ENCODE results near the gene PANK4.

PANK4 gene

GRCh38 chr1:2508751-2509150 lies 17.6 kb downstream of the PANK4 start:
- DNase-seq: no peak

- DNase-seq: no peak
Measured at GRCh38 chr1:2508180-2508579, 18.2 kb downstream of the PANK4 start.

DNA sequence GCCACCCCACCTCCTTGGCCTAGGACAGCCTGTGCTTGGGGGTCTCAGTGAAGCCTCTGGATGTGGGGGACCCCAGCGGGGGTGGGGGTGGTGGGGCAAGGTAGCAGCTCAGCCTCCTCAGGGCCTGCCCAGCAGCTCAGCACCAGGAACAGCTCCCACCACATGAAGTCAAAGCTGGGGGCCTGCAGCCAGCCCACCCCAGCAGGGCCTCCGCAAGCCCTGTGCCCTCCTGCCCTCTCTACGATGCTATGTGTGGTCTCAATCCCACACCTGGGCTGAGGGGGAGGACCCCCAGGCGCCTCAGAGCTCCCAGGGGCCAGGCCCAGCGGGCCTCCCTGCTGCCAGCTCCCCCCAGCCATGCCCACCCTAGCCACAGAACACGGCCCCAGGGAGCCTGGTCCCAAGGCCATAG lies 18.6 kb downstream of the PANK4 start:
- no peak for DNase-seq

GRCh38 chr1:2506901-2507565 lies 19.4 kb downstream of the PANK4 start:
- no peak for DNase-seq

DNA sequence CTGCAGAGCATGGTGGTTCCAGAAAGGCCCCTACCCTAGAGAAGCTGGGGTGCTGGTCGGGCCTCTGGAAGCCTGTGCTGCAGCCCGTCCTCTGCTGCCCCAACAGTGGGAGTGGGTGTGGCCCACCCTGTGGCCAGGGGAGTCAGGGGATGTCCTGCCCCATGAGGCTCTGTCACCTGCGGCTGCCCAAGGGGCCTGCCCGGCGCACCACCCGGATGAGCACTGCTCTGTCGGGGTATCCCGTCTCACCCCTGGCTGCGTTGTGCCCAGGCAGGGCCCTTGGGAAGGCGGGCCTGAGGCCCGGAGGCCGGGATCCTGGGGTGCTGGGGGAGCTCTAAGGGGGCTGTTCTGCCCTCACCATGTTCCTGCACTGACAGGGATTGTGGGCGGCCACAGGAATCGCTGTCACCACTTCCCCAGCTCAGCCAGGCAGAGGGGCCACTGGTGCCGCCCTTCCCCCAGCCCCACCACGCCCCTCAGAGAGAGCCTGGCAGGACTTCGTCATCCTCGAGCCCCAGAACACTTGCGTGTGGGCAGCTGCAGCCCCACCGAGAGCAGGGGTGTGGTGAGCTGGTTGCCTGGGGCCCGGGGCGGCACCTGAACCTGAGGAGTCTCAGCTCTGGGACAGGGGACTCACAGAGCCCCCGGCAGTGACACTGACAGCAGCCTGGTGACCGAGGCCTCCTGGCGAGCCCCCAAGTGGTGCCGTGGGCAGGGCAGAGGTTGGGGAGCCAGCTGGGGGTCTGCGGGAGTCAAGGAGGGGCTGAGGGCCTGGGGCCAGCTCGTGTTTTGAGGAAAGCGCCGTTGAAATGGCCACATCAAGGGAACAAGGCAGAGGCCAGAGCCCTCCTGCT lies 20.2 kb downstream of the PANK4 start:
- no peak for DNase-seq

DNA sequence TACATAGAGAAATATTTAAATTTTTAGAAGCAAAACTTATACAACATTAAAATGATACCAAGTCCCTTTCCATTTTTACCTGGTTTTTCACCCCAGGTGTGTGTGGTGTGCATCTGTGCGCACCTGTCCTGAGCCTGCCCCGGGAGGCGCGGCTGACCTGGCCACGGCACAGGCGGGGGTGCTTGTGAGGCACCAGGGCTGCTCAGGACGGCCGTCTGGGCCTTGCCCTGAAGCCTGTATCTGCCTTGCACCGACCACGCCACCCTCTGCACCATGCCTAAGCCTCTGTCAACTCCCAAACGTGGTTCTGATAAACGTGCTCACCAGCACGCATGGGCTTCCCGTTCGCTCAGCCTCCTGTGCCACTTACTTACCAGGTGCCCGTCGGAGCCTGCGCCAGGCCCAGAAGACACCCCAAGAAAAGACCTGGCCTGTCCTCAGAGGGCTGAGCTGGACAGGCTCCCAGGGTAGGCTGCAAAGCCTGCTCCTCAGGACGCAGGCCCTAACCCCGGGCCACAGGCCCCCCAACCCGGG lies 20.9 kb downstream of the PANK4 start:
- DNase-seq: no peak

DNA sequence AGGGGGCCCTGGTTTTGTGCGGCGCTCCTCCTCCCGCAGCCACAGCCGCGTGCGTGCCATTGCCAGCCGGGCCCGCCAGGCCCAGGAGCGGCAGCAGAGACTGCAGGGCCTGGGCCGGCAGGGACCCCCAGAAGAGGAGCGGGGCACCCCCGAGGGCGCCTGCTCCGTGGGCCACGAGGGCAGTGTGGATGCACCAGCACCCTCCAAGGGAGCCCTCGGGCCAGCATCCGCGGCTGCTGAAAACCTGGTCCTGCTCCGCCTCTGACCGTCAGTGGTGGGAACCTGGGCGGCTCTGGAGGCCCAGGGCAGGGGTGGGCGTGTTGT lies 21.5 kb downstream of the PANK4 start:
- DNase-seq: no peak

DNA sequence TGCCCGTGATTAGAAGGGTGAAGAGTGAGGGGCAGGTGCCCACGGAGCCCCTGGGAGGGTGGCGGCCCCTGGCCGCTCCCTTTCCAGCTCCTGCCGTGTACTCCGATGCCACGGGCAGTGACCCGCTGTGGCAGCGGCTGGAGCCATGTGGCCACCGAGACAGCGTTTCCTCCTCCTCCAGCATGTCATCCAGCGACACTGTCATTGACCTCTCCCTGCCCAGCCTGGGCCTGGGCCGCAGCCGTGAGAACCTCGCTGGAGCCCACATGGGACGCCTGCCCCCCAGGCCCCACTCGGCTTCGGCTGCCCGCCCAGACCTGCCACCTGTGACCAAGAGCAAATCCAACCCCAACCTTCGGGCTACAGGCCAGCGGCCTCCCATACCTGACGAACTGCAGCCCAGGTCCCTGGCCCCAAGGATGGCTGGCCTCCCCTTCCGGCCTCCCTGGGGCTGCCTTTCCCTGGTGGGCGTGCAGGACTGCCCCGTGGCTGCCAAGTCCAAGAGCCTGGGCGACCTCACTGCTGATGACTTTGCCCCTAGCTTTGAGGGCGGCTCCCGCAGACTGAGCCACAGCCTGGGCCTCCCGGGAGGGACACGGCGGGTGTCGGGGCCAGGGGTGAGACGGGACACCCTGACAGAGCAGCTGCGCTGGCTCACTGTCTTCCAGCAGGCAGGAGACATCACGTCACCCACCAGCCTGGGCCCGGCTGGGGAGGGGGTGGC lies 22.0 kb downstream of the PANK4 start:
- DNase-seq: no peak

DNA sequence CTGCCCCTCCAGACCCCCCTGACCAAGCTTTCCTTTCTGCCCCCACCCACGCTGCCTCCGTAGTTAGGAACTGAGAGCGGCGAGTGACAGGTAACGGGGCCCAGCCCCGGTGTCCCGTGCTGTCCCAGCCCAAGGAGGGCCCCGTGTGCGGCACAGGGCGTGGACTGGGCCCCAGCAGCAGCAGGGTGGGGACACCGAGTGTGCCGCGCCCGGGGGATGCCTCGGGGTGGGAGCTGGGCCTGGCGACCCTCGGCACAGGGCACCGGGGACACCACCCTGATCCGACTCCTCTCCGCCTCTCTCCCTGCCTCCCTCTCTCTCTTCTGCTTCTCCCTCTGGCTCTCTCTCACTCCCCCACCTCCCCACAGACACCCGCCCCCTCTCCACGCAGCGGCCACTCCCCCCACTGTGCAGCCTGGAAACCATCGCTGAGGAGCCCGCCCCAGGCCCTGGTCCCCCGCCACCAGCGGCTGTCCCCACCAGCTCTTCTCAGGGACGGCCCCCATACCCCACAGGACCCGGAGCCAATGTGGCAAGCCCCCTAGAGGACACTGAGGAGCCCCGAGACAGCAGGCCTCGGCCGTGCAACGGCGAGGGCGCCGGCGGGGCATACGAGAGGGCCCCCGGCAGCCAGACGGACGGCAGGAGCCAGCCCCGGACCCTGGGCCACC lies 22.7 kb downstream of the PANK4 start:
- DNase-seq: no peak

DNA sequence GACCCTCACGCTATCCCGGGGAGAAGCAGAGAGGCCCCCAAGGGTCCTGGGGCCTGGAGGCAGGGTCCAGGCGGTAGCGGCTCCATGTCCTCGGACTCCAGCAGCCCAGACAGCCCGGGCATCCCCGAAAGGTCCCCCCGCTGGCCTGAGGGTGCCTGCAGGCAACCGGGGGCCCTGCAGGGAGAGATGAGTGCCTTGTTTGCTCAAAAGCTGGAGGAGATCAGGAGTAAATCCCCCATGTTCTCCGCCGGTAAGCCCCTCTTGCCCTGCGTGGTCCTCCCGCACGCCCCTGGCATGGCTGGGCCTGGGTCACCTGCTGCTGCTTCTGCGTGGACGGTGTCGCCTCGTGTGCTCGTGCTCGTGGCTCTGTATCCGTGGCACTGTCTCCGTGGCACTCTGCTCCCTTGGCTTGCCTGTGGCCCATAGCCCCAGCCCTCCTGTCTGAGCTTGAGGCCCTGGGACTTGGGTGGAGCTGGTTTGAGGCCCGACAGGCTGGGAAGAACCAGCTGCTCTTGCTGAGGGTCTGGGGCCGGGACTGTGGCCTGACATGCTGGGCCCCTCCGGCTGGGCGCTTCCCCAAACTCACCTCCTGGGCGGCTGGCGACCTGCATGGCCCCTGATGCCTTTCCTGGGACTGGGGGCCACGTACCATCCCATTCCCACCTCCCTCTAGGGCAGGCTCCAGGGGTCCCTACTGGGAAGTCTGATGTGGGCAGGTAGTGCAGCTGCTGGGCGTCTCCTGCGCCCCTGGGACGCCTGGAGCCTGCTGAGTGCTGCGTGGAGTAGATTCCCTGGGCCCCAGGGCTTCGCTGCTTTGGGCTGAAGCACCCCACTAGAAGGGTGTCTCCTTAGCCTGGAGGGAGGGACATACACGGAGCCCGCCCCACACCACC lies 23.5 kb downstream of the PANK4 start:
- DNase-seq: no peak

DNA sequence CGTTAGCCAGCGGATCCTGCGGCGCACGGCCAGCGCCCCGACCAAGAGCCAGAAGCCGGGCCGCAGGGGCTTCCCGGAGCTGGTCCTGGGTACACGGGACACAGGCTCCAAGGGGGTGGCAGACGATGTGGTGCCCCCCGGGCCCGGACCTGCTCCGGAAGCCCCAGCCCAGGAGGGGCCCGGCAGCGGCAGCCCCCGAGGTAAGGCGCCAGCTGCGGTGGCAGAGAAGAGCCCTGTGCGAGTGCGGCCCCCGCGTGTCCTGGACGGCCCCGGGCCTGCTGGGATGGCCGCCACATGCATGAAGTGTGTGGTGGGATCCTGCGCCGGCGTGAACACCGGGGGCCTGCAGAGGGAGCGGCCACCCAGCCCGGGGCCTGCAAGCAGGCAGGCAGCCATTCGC lies 24.2 kb downstream of the PANK4 start:
- no peak for DNase-seq

GRCh38 chr1:2501820-2502119 lies 24.6 kb downstream of the PANK4 start:
- DNase-seq: no peak

GRCh38 chr1:2501041-2501819 lies 25.2 kb downstream of the PANK4 start:
- DNase-seq: no peak

DNA sequence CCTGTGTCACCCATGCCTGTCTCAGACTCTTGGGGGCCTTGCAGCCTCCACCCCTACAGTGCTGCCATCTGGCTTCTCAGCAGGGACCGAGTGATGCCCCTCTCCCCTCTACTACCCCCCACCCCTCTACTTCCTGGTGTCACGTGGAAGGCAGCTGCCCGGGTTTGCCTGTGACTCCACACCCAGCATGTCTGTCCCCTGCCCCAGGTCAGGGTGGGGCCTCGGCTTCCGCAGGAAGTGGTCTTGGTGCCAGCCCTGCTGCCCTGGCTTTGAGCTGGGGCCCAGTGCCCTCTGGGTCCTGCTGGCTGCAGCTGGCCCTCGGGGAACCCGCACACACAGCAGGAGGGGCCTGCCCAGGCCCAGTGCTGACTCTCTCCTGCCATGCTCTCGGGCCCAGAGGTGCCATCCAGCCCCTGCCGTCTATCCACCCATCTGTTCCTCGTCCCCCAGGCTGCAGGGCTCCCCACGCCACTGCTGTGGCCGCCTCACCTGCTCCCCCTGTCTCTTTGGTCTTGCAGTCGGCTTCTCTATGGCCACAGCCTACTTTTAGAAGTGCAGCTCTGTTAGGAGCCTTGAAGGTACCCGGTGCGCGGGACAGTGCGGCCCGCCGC lies 26.3 kb downstream of the PANK4 start:
- DNase-seq: no peak

DNA sequence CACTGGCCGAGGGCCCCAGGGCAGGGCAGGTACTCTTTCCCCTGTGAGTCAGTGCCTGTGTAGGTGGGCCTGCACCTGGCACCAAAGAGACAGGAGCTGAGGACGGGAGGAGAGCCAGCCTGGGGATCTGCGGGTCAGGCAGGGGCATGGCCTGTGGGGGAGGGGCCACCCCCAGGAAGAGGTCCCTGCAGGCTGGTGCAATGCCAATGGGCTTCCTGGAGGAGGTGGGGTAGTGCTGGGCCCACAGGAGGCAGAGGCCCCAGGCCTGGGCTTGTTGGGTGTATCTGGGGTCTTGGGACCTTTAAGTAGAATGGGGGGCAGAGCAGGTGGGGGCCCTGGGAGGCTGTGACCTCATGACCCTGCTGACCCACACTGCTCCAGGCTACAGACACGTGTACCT lies 27.1 kb downstream of the PANK4 start:
- DNase-seq: no peak

DNA sequence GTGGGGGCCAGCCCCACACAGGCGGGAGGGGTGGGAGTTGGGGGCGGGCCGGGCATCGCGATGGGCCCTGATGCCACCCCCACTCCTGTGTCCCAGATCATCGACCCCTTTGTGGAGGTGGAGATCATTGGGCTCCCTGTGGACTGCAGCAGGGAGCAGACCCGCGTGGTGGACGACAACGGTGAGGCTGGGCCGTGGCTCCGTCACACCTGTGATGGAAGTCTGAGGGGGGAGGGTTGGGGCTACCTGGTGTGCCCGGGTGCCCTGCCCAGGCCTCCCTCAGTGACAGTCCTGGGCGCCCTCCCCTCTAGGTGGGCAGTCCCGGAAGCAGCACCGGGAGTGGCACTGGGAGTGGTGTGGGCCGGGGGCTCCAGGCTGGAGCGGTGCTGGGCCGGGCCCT lies 27.7 kb downstream of the PANK4 start:
- no peak for DNase-seq

- DNase-seq: no peak
Measured at GRCh38 chr1:2497891-2498290, 28.5 kb downstream of the PANK4 start.

DNA sequence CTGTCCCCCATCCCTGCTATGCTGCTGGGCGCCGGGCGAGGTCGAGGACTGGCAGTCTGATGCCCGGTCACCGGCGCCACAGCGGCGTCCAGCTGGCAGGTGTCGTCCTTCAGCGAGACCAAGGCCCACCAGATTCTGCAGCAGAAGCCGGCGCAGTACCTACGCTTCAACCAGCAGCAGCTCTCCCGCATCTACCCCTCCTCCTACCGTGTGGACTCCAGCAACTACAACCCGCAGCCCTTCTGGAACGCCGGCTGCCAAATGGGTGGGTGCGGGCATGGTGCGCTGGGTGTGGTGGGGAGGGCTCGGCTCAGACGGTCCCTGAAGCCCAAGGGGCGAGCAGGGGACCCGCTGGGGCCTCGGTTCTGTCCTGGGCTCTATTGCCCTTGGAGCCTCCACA lies 29.6 kb downstream of the PANK4 start:
- no peak for DNase-seq

- no peak for DNase-seq
Measured at GRCh38 chr1:2496087-2496622, 30.2 kb downstream of the PANK4 start.

- DNase-seq: no peak
Measured at GRCh38 chr1:2495546-2495945, 30.9 kb downstream of the PANK4 start.

DNA sequence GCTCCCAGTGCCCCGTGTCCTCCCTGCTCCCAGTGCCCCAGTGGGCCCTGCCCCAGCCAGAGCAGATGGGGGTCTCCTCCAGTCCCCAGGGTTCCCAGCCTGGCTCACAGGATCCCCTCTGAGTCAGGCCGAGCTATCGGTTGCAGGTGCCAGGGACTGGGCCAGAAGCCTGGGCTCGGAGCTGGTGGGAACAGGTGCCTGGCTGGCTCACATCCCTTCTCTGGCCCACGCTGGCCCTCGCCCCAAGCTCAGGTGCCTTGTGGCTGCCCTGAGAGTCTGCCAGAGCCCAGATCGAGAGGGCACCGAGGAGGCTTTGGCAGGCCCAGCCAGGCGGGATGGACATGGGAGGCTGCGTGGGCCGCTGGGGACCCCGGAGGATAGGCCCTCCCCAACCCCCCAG lies 31.4 kb downstream of the PANK4 start:
- DNase-seq: no peak

All from NCI-H526 treated with DMSO at 0.1 percent for 48 hours (cell line).